HepG2 (cell line): Measurements from ENCODE around the gene CENPVL2. TPM values are rescaled to one million over a fixed set of nuclear protein-coding genes. Genes with fewer than 3 reads are reported as not detected.

Experiments used
- polyA plus RNA-seq, 8 experiments: library from polyadenylated mRNA; depleted of rRNA in 3 of 8; stranded (reverse) in 7 of 8; unstranded in 1 of 8; fragments of >200 nt; fragmentation: Illumina TruSeq in 4 of 8; extraction: Trizol in 4 of 8; gene quantifications; 2 replicates each; pipeline versions ENCODE4 v1.2.1 to v1.2.3, GENCODE V29; 2011 to 2016; ENCODE audit warnings: low read depth in 4 of 8, missing spikeins in 1 of 8, mixed read lengths in 1 of 8; ENCODE audit not compliant: insufficient read depth in 1 of 8
- total RNA-seq, 5 experiments: library from RNA; depleted of rRNA; stranded (reverse); fragments of >200 nt; fragmentation: Illumina TruSeq; extraction: Trizol; gene quantifications; 2 replicates each; pipeline ENCODE4 v1.2.3, GENCODE V29; 2016; ENCODE audit warnings: low read depth in 1 of 5

CENPVL2 gene
- total and polyA plus RNA-seq, 2 of the 13 experiments (the other 11 are each of a cell fraction or from before 2014, with no cell fraction given): not detected

Other genes starting within 250 kb of the CENPVL2 start
- not detected in 2 replicates for gene NUDT11, start 186.2 kb downstream of the CENPVL2 start, total RNA-seq (2016; rRNA removed; fragmentation: Illumina TruSeq; extraction: Trizol)
- gene NUDT11, start 186.2 kb downstream of the CENPVL2 start, polyA plus RNA-seq (2011; rRNA removed): not detected in 2 replicates
- gene CENPVL3, start 63.9 kb downstream of the CENPVL2 start, total RNA-seq (2016; rRNA removed; fragmentation: Illumina TruSeq; extraction: Trizol): not detected in 2 replicates
- gene CENPVL3, start 63.9 kb downstream of the CENPVL2 start, polyA plus RNA-seq (2011; rRNA removed): not detected in 2 replicates
- gene CENPVL1, start 27.7 kb upstream of the CENPVL2 start, total RNA-seq (2016; rRNA removed; fragmentation: Illumina TruSeq; extraction: Trizol): not detected in 2 replicates
- not detected in 2 replicates for gene CENPVL1, start 27.7 kb upstream of the CENPVL2 start, polyA plus RNA-seq (2011; rRNA removed)
- gene GSPT2, start 60.6 kb upstream of the CENPVL2 start, total RNA-seq (2016; rRNA removed; fragmentation: Illumina TruSeq; extraction: Trizol): not detected in 2 replicates
- gene GSPT2, start 60.6 kb upstream of the CENPVL2 start, polyA plus RNA-seq (2011; rRNA removed): not detected in 2 replicates
- gene MAGED1, start 210.8 kb upstream of the CENPVL2 start, total RNA-seq (2016; rRNA removed; fragmentation: Illumina TruSeq; extraction: Trizol): 105 and 145 TPM in 2 replicates
- 123 and 137 TPM in 2 replicates for gene MAGED1, start 210.8 kb upstream of the CENPVL2 start, polyA plus RNA-seq (2011; rRNA removed)